Endometrium (tissue), 2 donors: ENCODE results near the gene OXGR1.
"Not testable (repeated sequence)": the region's sequence is repeated elsewhere in the genome, so short reads cannot be mapped to it uniquely, and the experiment has no call there.

Experiments
- FAIRE-seq: peaks from 2 replicates; lab custom pipeline; 2012; peaks lifted over from hg19 to GRCh38; lab: Jason Lieb, UNC
- donor health status: control.
- donor health status: control.

Gene OXGR1

DNA sequence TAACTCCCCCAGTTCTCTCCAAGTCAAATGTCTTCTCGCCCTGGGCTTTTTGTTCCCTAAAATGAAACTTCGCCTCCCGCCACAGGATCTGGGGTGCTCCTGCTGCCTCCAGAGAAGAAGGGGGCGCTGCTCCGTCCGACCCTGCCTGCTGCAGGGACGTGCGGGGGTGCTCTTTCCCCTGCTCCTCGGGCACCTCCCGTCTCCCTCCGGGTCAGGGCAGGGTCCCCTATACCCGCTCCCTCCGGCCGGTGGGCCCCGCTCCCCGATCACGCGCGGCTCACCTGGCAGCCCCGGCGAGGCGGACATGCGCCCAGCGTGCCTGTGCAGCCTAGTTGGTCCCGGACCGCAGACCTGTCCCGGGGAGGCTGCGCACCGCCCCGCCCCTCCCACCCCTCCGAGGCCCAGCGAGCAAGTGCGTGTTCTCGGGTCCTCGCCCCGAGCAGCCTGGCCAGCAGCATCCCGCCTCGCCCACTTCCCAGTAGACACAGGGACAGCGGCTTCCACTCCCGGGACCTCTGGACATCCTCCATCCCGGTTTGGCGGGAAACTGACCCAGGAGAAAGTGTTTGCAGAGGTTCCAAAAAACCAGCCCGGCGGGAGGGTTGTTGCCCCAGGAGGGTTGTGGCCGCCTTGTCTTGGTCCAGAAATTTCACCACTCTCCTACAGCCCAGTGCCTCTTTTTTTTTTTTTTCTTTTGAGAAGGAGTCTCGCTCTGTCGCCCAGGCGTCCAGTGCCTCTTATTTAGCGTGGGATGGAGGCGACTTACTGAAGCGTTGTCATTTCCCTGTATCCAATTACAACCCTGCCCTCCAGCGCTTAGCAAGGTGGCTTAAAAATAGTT is at the start of gene OXGR1:
Gene OXGR1 (minus strand): TSS at position 460 of the 841 bp plus-strand sequence. CDS start 6,717 bp downstream, outside the sequence.
- FAIRE-seq: no peak

DNA sequence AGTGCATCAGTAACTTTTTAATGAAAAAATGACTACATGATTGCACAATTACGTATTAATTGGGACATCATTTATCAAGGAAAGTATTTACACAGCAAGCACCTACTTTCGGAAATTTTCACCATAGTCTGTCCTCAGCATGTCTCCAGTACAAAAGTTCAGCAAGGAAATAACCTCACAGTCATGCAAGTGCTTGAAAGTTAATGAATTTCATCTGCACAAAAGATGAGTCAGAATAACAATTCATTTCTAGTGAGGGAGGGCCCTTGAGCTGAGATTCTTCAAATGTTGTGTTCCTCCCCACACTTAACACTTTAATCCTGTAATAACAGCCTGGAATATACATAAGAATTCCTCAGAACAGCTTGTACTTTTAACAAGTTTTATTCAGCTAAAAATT is 49.0 kb upstream of the OXGR1 start:
- FAIRE-seq: no peak

- no peak for FAIRE-seq
Measured at GRCh38 chr13:97030705-97031452, 36.6 kb upstream of the OXGR1 start.

GRCh38 chr13:97028441-97029299 is 34.4 kb upstream of the OXGR1 start:
- peak; percentile 95 for FAIRE-seq

GRCh38 chr13:97027162-97027554 is 32.9 kb upstream of the OXGR1 start:
- FAIRE-seq: no peak

DNA sequence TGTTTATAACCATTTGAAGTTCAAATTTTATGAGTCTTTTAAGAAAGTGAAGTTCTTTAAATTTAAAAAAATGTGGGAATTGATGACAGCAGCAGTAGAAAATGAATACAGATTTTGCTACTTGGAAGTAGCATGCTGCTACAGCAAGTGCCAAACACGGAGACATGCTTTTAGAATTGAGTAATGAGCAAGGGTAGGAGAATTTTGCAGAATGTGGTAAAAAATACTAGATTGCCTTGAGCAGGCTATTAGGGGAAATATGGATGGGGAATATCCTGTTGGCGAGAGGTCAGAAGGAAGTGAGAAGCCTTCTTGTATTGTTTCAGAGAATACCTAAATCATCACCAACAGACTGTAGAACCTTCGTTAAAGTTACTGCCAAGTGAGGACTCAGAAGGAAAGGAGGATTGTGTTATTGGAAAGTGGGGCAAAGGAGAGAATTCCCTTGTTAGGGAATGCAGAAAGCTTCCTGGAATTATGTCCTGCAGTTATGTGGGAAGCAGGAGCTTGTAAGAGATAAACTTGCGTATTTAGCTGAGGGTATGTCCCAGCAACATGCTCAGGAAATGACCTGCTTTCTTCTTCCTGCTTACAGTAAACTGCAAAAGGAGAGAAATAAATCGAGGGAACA is 32.4 kb upstream of the OXGR1 start:
- no peak for FAIRE-seq

DNA sequence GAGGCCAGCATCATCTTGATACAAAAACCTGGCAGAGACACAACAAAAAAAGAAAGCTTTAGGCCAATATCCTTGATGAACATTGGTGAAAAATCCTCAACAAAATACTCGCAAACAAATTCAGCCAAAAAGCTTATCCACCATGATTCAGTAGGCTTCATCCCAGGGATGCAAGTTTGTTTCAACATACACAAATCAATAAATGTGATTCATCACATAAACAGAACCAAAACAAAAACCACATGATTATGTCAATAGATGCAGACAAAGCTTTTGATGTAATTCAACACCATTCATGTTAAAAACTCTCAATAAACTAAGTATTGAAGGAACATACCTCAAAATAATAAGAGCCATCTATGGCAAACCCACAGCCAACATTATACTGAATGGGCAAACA is 29.5 kb upstream of the OXGR1 start:
- not testable (repeated sequence) for FAIRE-seq

- no peak for FAIRE-seq
Measured at GRCh38 chr13:97023117-97023516, 28.8 kb upstream of the OXGR1 start.

- no peak for FAIRE-seq
Measured at GRCh38 chr13:97021241-97021640, 27.0 kb upstream of the OXGR1 start.

GRCh38 chr13:97020689-97021240 is 26.5 kb upstream of the OXGR1 start:
- no peak for FAIRE-seq

DNA sequence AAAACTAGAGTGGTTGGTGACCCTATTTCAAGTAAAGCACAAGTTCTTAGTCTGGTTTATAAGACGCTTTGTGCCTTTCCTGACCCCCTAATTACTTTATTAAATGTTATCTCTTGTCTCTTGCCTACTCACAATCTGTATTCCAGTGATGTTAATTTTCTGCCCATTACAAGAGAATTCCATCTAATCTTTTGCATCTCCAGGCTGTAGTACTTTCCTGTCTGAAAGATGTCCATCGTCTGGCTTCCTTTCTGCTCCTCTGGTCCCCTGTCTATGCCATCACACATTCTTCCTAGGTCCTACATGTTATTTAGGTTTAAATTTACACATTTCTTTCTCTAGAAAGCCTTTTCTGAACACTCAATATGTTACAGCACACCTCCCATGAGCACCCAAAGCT is 25.9 kb upstream of the OXGR1 start:
- no peak for FAIRE-seq

GRCh38 chr13:97019236-97019635 is 25.0 kb upstream of the OXGR1 start:
- no peak for FAIRE-seq

DNA sequence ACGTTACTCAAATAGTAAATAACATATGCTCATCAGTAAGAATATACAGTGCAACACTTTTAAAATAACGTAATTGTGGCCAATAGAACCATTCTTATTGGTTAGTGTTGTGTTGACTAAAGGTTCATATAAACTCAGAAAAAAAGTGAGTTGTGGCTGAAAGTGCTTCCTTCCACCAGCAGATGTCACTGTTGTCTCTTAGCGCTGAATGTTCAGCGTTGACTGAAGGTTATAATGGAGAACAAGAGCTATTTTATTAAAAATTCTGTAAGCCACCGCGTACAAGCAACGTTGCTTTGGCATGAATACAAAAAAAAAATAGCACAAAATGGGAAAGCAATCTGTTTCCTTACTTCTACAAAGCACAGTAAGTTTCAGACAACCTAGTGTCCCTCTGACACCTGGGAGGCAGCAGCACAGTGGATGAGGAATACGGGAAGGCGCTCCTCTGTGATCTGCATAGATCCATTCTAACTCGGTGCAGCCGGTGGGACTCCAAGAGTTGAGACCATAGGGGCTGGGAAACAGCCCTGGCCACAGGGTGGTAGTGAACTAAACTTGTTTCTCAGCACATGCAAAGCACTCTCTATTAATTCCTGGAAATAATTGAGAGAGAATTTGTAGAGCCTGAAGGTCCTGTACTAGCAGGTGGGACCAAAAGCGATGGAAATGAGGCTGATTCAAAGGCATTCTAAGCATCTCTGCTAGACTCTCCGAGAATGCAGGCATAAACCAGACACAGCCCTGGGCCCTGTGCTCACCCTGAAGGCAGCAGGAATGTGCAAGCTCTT is 23.9 kb upstream of the OXGR1 start:
- FAIRE-seq: peak; percentile 86

DNA sequence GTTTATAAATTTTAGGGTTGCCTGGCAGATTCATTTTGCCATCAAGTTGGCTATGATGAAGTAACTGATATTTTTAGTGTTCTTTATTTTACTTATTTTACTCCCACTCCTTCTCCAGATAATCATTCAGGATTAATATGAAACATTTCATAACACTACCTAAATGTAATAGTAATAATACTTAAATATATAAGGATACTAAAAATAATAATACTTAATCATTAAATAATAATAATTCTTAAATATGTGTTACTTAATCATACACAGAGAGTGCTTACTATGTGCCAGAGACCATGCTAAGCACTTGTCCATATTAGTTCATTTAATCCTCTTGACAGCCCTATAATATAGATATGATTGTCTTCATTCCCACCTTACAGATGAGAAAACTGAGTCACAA is 23.0 kb upstream of the OXGR1 start:
- no peak for FAIRE-seq

DNA sequence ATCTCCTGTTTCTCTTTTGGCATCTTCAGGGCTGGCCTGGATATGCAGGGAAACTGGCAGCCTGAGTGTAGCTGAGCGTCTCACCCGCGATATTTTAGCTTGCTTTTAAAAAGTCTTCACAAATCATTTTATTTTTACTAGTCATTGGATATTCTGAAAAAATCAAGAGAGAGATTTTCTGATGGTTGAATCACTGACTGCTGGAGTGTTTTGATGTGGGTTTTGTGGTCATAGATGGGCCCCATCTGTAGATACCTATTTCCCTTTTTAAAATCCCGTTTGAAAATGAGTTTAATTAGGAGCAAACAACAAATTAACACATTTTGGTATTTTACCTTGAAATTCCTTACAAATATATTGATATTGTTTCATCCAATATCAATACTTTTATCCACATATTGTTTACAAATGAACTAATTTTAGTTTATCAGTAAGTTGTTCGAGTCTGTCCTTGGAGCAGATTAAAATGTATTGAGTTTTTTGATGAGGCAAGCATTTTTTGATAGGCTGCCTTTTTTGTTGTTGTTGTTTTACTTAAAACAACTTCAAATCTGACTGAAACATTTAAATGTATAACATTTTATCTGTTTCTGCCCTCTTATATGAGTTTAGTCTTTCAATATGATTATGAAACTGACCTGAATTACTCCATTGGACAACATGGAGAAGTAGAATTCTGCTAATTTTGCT is 21.5 kb upstream of the OXGR1 start:
- no peak for FAIRE-seq

DNA sequence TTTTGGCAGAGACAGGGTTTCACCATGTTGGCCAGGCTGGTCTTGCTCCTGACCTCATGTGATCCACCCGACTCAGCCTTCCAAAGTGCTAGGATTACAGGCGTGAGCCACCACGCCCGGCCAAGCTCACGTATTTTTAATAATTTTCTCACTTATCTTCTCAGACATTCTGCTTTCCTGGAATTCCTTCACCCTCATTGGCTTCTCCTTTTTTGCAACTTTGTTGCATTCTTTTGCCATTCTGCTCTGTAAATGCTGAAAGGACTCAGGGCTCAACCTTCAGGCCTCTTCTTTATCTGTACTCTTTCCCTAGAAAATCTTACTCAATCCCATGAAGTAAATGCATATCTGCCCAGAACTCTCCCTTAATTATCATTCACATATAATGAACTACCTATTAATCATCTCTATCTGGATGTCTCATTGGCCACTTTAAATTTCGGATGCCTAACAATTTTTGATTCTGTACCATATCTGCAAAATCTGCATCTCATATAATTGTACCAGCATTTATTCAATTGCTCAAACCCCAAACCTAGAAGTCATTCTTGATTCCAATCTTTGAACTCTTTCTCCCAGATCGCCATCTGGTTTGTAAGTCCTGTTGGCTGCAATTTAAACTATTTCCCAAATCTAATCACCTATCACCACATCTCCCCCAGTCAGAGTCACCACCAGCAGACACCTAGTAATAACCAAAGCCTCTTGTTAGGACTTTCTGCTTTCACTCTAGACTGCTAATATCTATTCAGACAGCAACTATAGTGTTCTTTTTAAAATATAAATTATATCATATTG is 18.2 kb upstream of the OXGR1 start:
- FAIRE-seq: no peak

DNA sequence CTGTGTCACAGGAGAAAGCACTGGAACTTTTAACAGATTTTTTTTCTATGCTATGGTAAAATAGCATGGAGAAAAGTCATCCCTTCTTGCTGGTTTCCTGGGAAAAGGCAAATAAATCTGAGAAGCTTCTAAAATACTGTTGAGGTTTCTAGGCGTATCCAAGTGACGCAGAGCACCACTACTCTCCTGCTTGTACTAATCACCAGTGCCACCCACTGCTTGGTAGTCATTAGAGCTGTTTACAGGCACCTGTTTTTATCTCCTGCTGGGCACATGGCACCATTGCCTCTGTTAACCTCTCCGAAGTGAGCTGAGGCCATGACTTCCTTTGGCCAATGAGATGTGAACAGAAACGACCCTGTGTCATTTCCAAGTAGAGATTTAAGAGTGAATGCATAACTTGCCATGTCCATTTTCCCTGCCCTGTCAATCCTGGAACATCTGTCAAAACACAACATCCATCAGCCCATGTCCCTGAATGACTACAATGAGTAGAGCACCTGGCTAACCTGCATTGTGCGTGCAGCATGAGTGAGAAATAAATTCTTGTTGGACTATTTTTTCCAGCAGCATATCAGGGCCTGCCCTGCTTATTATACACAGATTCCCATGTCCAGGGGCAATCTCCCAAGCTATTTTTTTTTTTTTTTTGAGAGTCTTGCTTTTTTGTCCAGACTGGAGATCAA is 17.3 kb upstream of the OXGR1 start:
- no peak for FAIRE-seq

GRCh38 chr13:97008643-97009042 is 14.4 kb upstream of the OXGR1 start:
- no peak for FAIRE-seq
